ENCODE measurements around the gene FRYL.

FRYL gene

GRCh38 chr4:48815483-48815882 lies 35.4 kb upstream of the FRYL start:
- no peak overlapping the region for H3K27ac ChIP-seq (replicated peaks)
- TF ChIP-seq GABPA (IDR thresholded peaks at IDR 0.05; ENCODE audit: low read depth) (no peak), SPI1 (IDR thresholded peaks at IDR 0.05; ENCODE audit: borderline replicate concordance, low read depth) (no peak), CTCF (IDR thresholded peaks at IDR 0.05; ENCODE audit: insufficient read depth, low read length) (no peak), POLR2AphosphoS5 (IDR thresholded peaks at IDR 0.05; ENCODE audit: low read depth) (no peak), REST (IDR thresholded peaks at IDR 0.05; ENCODE audit: insufficient replicate concordance, low read depth) (no peak)
- no peak for DNase-seq (ENCODE audit: low read depth in 1 of 2, low spot score in 1 of 2)

GRCh38 chr4:48813964-48814363 lies 33.9 kb upstream of the FRYL start:
- no peak for DNase-seq (ENCODE audit: low read depth in 1 of 2, low spot score in 1 of 2)
- TF ChIP-seq REST (IDR thresholded peaks at IDR 0.05; ENCODE audit: insufficient replicate concordance, low read depth) (no peak), GABPA (IDR thresholded peaks at IDR 0.05; ENCODE audit: low read depth) (no peak), SPI1 (IDR thresholded peaks at IDR 0.05; ENCODE audit: borderline replicate concordance, low read depth) (no peak), POLR2AphosphoS5 (IDR thresholded peaks at IDR 0.05; ENCODE audit: low read depth) (no peak), CTCF (IDR thresholded peaks at IDR 0.05; ENCODE audit: insufficient read depth, low read length) (no peak)

More at GRCh38 chr4:48815483-48815882, 35.4 kb upstream of the FRYL start:
- no peaks in the 10 kb centered on the region for H3K27me3 ChIP-seq (ENCODE audit: insufficient read depth, poor library complexity, severe bottlenecking)
- no peak overlapping the region for H3K4me3 ChIP-seq (replicated peaks; ENCODE audit: insufficient read depth, low read length)

GRCh38 chr4:48812866-48813265 lies 32.8 kb upstream of the FRYL start:
- Histone ChIP-seq H3K27me3 (ENCODE audit: insufficient read depth, poor library complexity, severe bottlenecking) (no peaks in the 10 kb centered on the region), H3K4me3 (replicated peaks; ENCODE audit: insufficient read depth, low read length) (no peak overlapping the region), H3K27ac (replicated peaks) (no peak overlapping the region)
- no peak for TF ChIP-seq POLR2AphosphoS5 (IDR thresholded peaks at IDR 0.05; ENCODE audit: low read depth)
- TF ChIP-seq CTCF (IDR thresholded peaks at IDR 0.05; ENCODE audit: insufficient read depth, low read length): no peak
- no peak for TF ChIP-seq GABPA (IDR thresholded peaks at IDR 0.05; ENCODE audit: low read depth)
- no peak for TF ChIP-seq REST (IDR thresholded peaks at IDR 0.05; ENCODE audit: insufficient replicate concordance, low read depth)
- DNase-seq (ENCODE audit: low read depth in 1 of 2, low spot score in 1 of 2): no peak

More at GRCh38 chr4:48813964-48814363, 33.9 kb upstream of the FRYL start:
- H3K4me3 ChIP-seq (replicated peaks; ENCODE audit: insufficient read depth, low read length): no peak overlapping the region
- no peaks in the 10 kb centered on the region for H3K27me3 ChIP-seq (ENCODE audit: insufficient read depth, poor library complexity, severe bottlenecking)
- no peak overlapping the region for H3K27ac ChIP-seq (replicated peaks)
